K562 (cell line): Measurements from ENCODE around the gene ADCY5. TPM values are rescaled to one million over a fixed set of nuclear protein-coding genes. Genes with fewer than 3 reads are reported as not detected.

Experiments used
- ATAC-seq: fragments of 200-7000 bp; cut with Tn5 transposase; 3 replicates; pipeline ENCODE4 v1.9.1; 2020; ENCODE audit warnings: moderate library complexity
- BruUV-seq: library from RNA; stranded (reverse); fragments of 400-500 nt; replicated peaks from 2 replicates; lab custom pipeline; 2021; lab: Mats Ljungman, UMichigan
- CTCF ChIA-PET: fragments of 300-600 bp; formaldehyde crosslinking; extraction: SDS; loops from one replicate; lab custom pipeline; 2021; ENCODE audit warnings: low intra/inter-chr PET ratio; lab: Yijun Ruan, JAX
- POLR2A ChIA-PET: fragments of 300-600, 350-650 bp; sonication (Branson Sonifier 250); formaldehyde crosslinking; extraction: SDS; loops from one replicate; lab custom pipeline; 2021; ENCODE audit warnings: antibody characterized with exemption, inconsistent platforms; lab: Yijun Ruan, JAX
- DNase-seq, 4 experiments: peaks; one replicate each; pipeline versions ENCODE4 v3.0.0 to v3.0.0-alpha.2; 2011 to 2018; ENCODE audit warnings: low spot score in 3 of 4, mixed read lengths in 3 of 4; ENCODE audit errors: extremely low read depth in 1 of 4
- FAIRE-seq: peaks from 2 replicates; lab custom pipeline; 2011; peaks lifted over from hg19 to GRCh38; lab: Jason Lieb, UNC
- H2AFZ ChIP-seq: 2 replicates; pipeline ENCODE4 v1.6.0; 2011; ENCODE audit warnings: low read depth, low read length, control low read depth, inconsistent platforms
- H3K27ac ChIP-seq: fragments of 200-600 bp; 3 replicates; pipeline ENCODE4 v1.8.0; 2011; ENCODE audit warnings: low read depth, mild to moderate bottlenecking, control low read depth, inconsistent platforms, low read length, moderate library complexity, mixed read lengths; ENCODE audit errors: extremely low read depth
- H3K27me3 ChIP-seq, 2 experiments: fragments of 300-600 bp in 1 of 2; 2 replicates in 1 of 2; 3 replicates in 1 of 2; pipeline versions ENCODE4 v1.6.0 to v1.8.0; 2011; ENCODE audit warnings: inconsistent platforms in 2 of 2, low read length in 2 of 2, mild to moderate bottlenecking in 1 of 2, mixed read lengths in 1 of 2, moderate library complexity in 1 of 2; ENCODE audit not compliant: control insufficient read depth in 2 of 2, insufficient read depth in 2 of 2
- H3K36me3 ChIP-seq: fragments of 300-600 bp; 3 replicates; pipeline ENCODE4 v1.8.0; 2011; ENCODE audit warnings: mild to moderate bottlenecking, low read length, inconsistent platforms; ENCODE audit not compliant: control insufficient read depth, insufficient read depth
- H3K4me1 ChIP-seq, 2 experiments: fragments of 200-600 bp in 1 of 2; replicated peaks in 1 of 2; 2 replicates in 1 of 2; 3 replicates in 1 of 2; pipeline versions ENCODE4 v1.5.1 to v1.8.0; 2011; ENCODE audit warnings: inconsistent platforms in 2 of 2, low read length in 2 of 2, mild to moderate bottlenecking in 1 of 2, mixed read lengths in 1 of 2, moderate library complexity in 1 of 2; ENCODE audit not compliant: control insufficient read depth in 2 of 2, insufficient read depth in 2 of 2
- H3K4me2 ChIP-seq: 2 replicates; pipeline ENCODE4 v1.6.1; 2011; ENCODE audit warnings: low read length, control low read depth, inconsistent platforms, mixed read lengths; ENCODE audit not compliant: insufficient read depth
- H3K4me3 ChIP-seq: fragments of 200-600 bp; sonication (generic), shearing (Covaris generic); 2 replicates; pipeline ENCODE4 v1.5.1; 2016; ENCODE audit warnings: control low read depth, inconsistent platforms
- H3K79me2 ChIP-seq: fragments of 200-600 bp; 3 replicates; pipeline ENCODE4 v1.8.0; 2011; ENCODE audit warnings: low read length, inconsistent platforms; ENCODE audit not compliant: control insufficient read depth, insufficient read depth
- H3K9ac ChIP-seq, 2 experiments: 2 replicates each; pipeline versions ENCODE4 v1.6.0 to v1.6.1; 2011; ENCODE audit warnings: low read depth in 2 of 2, low read length in 2 of 2, control low read depth in 1 of 2, inconsistent platforms in 1 of 2, mild to moderate bottlenecking in 1 of 2, mixed read lengths in 1 of 2; ENCODE audit not compliant: insufficient read depth in 1 of 2
- H3K9me1 ChIP-seq: one replicate; pipeline ENCODE4 v1.6.0; 2011; ENCODE audit warnings: inconsistent platforms, mild to moderate bottlenecking, low read length, moderate library complexity; ENCODE audit not compliant: control insufficient read depth, insufficient read depth
- H3K9me3 ChIP-seq: replicated peaks from 2 replicates; pipeline ENCODE4 v1.5.1; 2011; ENCODE audit warnings: low read depth, low read length, inconsistent platforms; ENCODE audit not compliant: control insufficient read depth, insufficient read depth
- H4K20me1 ChIP-seq: replicated peaks from 2 replicates; pipeline ENCODE4 v1.6.1; 2011; ENCODE audit warnings: low read length, inconsistent platforms, mixed read lengths; ENCODE audit not compliant: control insufficient read depth, insufficient read depth
- ADNP ChIP-seq: fragments of 200-800 bp; sonication (Bioruptor generic); IDR thresholded peaks from 2 replicates; pipeline ENCODE4 v1.6.1; 2016; ENCODE audit warnings: missing genetic modification characterization, missing compliant biosample characterization
- CBX5 ChIP-seq: IDR thresholded peaks from 2 replicates; pipeline ENCODE4 v1.6.1; 2014; ENCODE audit warnings: low read depth, borderline replicate concordance
- DACH1 ChIP-seq: fragments of 450-650 bp; IDR thresholded peaks from 2 replicates; pipeline ENCODE4 v1.6.1; 2018; ENCODE audit not compliant: partially characterized antibody
- HMGN3 ChIP-seq: IDR thresholded peaks from 2 replicates; pipeline ENCODE4 v1.6.1; 2011; ENCODE audit warnings: borderline replicate concordance, low read depth, mild to moderate bottlenecking, mixed read lengths, low read length; ENCODE audit not compliant: insufficient read length; ENCODE audit errors: extremely low read depth
- POLR2B ChIP-seq: fragments of 450-650 bp; IDR thresholded peaks from 2 replicates; pipeline ENCODE4 v1.6.1; 2018; ENCODE audit warnings: low read depth; ENCODE audit not compliant: partially characterized antibody
- TCF7 ChIP-seq: sonication (generic); IDR thresholded peaks from 2 replicates; pipeline ENCODE4 v1.6.1; 2016; ENCODE audit warnings: antibody characterized with exemption, borderline replicate concordance
- WGBS: fragments of 100-300 bp; shearing (Covaris generic); methylation state at CpG from one replicate; pipeline ENCODE4 v1.1.6; 2016; ENCODE audit warnings: low coverage, mixed read lengths; ENCODE audit not compliant: insufficient coverage; ENCODE audit errors: missing lambda C conversion rate; 5-methylcytosine and 5-hydroxymethylcytosine counted together
- in situ Hi-C: fragments of 300-500 bp; cut with MboI; formaldehyde crosslinking; loops from 4 replicates; pipeline ENCODE4 v1.15.0; 2018; ENCODE audit warnings: inconsistent platforms, mixed read lengths
- intact Hi-C: fragments of 100-400 bp; cut with micrococcal nuclease; formaldehyde crosslinking; loops from 2 replicates; pipeline ENCODE4 v1.14.2; 2022
- polyA plus RNA-seq, 8 experiments: library from polyadenylated mRNA; depleted of rRNA in 4 of 8; stranded (reverse) in 5 of 8; unstranded in 3 of 8; fragments of >200 nt; fragmentation: Nextera tagmentation in 2 of 8; fragmentation: Illumina TruSeq in 1 of 8; extraction: Ambion mirVana in 2 of 8; extraction: Trizol in 1 of 8; gene quantifications; 2 replicates each; pipeline versions ENCODE4 v1.2.1 to v1.2.3, GENCODE V29; 2011 to 2014; ENCODE audit warnings: inconsistent platforms in 1 of 8, missing spikeins in 1 of 8
- total RNA-seq, 7 experiments: library from RNA; depleted of rRNA in 6 of 7; stranded (reverse); fragments of >200 nt in 6 of 7; fragmentation: Illumina TruSeq in 2 of 7; extraction: Trizol in 2 of 7; gene quantifications; 2 replicates each; pipeline versions ENCODE4 v1.2.1 to v1.2.3, GENCODE V29; 2011 to 2021; ENCODE audit warnings: low replicate concordance in 1 of 7
- TF ChIP-seq, protein P1 (sequence below): fragments of 250-450 bp; sonication (Bioruptor Pico); IDR thresholded peaks from 2 replicates; pipeline ENCODE4 v1.5.0; 2021

Gene ADCY5
- total and polyA plus RNA-seq, 9 of the 15 experiments (the other 6 are each of a cell fraction or from before 2014, with no cell fraction given), result under 0.01 TPM; not detected in 8

DNA sequence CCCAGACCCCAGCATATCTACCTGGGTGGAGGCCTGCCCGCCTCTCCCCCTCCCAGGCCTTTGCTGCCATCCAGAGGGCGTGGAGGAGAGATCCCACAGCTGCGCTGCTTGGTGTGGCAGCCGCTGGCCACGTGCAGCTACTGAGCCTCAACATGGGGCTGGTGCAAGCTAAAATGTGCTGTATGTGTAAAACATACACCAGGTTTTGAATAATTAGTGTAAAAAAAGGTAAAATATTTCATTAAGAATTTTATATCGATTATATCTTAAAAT lies 151.3 kb downstream of the ADCY5 start (continued):
- TF ChIP-seq DACH1, result no peak

DNA sequence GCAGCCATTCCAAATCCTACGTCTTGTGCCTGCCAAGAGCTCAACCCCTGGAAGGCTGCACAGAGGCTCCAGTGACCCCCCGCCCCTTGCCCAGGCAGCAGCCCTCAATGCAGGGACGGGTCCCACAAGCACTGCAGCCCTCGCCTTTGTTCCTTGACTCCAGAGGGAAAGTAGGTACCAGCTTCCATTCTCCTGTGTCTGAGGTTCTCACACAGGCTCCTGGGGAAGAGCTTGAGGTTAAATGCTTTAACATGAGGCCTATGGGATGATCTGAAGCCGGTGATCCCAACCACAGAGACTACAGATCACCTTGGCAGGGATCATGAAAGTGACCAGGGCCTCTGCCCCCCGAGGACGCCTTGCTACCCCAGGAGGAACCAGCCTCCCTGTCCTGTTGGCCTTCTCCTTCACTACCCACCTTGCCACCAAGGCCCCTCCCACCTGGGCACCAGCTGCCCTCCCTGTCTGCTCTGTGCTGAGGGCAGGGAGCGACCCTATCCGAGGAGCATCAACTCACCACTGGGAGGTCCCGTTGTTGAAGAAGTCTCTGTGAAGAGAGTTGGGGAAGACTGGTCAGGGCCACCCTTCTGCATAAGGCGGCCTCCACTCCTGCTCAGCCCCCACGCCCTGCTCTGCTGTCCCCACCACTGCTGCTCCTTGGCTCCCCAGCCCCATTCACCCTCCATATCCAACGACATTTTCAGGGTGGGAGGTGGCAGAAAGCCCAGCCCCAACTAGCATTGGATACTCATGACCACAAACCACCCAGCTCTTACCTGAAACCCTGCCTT lies 151.9 kb downstream of the ADCY5 start:
- DNase-seq (no peak), ATAC-seq (no peak), FAIRE-seq (no peak)
- no peaks in the 10 kb centered on the region for H3K79me2 ChIP-seq
- no peak overlapping the region for H3K4me3 ChIP-seq
- intact Hi-C loops (no loop called here), in situ Hi-C loops (no loop called here)
- ChIA-PET CTCF (no interaction called here), POLR2A (interaction anchor here (0.6 kb wide), 1 partner anchor 148 kb away, joined by 5 read pairs; no protein-coding TSS in a partner anchor)
- BruUV-seq, result no TSS peak
- 1% methylated on average over 10 of the region's 13 CpGs for WGBS
- no peak overlapping the region for H2AFZ ChIP-seq
- no peaks in the 10 kb centered on the region for H3K36me3 ChIP-seq
- H4K20me1 ChIP-seq, result no peaks in the 10 kb centered on the region
- peaks cover 2 to 53% of the 10 kb centered on the region in 2 experiments; a peak in 2 of 5 replicates for H3K27me3 ChIP-seq
- H3K27ac ChIP-seq, result no peak overlapping the region
- no peaks in the 10 kb centered on the region for H3K9me3 ChIP-seq
- H3K4me2 ChIP-seq, result no peak overlapping the region
- H3K4me1 ChIP-seq, result no peaks in the 10 kb centered on the region; a peak in 1 of 5 replicates
- TF ChIP-seq POLR2B (no peak), TCF7 (no peak), CBX5 (no peak), ADNP (tag) (no peak), HMGN3 (no peak)
- TF ChIP-seq, protein P1, sequence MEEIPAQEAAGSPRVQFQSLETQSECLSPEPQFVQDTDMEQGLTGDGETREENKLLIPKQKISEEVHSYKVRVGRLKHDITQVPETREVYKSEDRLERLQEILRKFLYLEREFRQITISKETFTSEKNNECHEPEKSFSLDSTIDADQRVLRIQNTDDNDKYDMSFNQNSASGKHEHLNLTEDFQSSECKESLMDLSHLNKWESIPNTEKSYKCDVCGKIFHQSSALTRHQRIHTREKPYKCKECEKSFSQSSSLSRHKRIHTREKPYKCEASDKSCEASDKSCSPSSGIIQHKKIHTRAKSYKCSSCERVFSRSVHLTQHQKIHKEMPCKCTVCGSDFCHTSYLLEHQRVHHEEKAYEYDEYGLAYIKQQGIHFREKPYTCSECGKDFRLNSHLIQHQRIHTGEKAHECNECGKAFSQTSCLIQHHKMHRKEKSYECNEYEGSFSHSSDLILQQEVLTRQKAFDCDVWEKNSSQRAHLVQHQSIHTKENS (CRISPR knock-in tag), result no peak
- TF ChIP-seq, all 486 proteins: peak for 0
- Histone ChIP-seq H3K9ac (no peak overlapping the region), H3K9me1 (no peaks in the 10 kb centered on the region)
